Measurements from ENCODE around the gene ATP8B4.

GRCh38 chr15:50009634-50010033, 109.4 kb downstream of the ATP8B4 start:
- TF ChIP-seq POLR2AphosphoS5 (IDR thresholded peaks at IDR 0.05), result no peak
- TF ChIP-seq CTCF (IDR thresholded peaks at IDR 0.05), result no peak
- no peak for TF ChIP-seq POLR2A (IDR thresholded peaks at IDR 0.05)

All from prostate gland (tissue), 2 donors.